Esophagus muscularis mucosa (tissue), 4 donors: Measurements from ENCODE around the gene UFSP1. TPM values are rescaled to one million over a fixed set of nuclear protein-coding genes. Genes with fewer than 3 reads are reported as not detected.
"Not testable (repeated sequence)": the region's sequence is repeated elsewhere in the genome, so short reads cannot be mapped to it uniquely, and the experiment has no call there.

Experiments
- DNase-seq: peaks from one replicate; pipeline ENCODE4 v3.0.0-alpha.2; 2017; ENCODE audit errors: extremely low spot score
- H3K27ac ChIP-seq, 4 donors: fragments of 200-600 bp; sonication (generic); replicated peaks in 1 of 4; 1 replicate in 3 of 4; 2 replicates in 1 of 4; pipeline ENCODE4 v1.5.1; 2016 to 2019; ENCODE audit warnings: mild to moderate bottlenecking in 1 of 4
- H3K27me3 ChIP-seq, 4 donors: fragments of 200-600 bp; sonication (generic); one replicate each; pipeline versions ENCODE4 v1.5.1 to v1.6.0; 2016 to 2019
- H3K36me3 ChIP-seq, 4 donors: fragments of 200-600 bp; sonication (generic); one replicate each; pipeline ENCODE4 v1.5.1; 2016 to 2019
- H3K4me1 ChIP-seq, 4 donors: fragments of 200-600 bp; sonication (generic); one replicate each; pipeline ENCODE4 v1.5.1; 2016 to 2019
- H3K4me3 ChIP-seq, 4 donors: fragments of 200-600 bp; sonication (generic); 1 replicate in 2 of 4; 2 replicates in 2 of 4; pipeline ENCODE4 v1.5.1; 2016 to 2019; ENCODE audit warnings: mild to moderate bottlenecking in 4 of 4, moderate library complexity in 1 of 4
- H3K9me3 ChIP-seq, 4 donors: fragments of 200-600 bp; sonication (generic); 1 replicate in 3 of 4; 2 replicates in 1 of 4; pipeline ENCODE4 v1.5.1; 2016 to 2019
- CTCF ChIP-seq, 3 experiments: fragments of 200-600 bp in 2 of 3; fragments of 450-650 bp in 1 of 3; sonication (generic) in 2 of 3; IDR thresholded peaks; one replicate each; pipeline ENCODE4 v1.5.1; 2017 to 2019; ENCODE audit warnings: antibody characterized with exemption in 3 of 3, mild to moderate bottlenecking in 2 of 3, moderate library complexity in 1 of 3
- EP300 ChIP-seq: sonication (generic); formaldehyde crosslinking; IDR thresholded peaks from one replicate; pipeline ENCODE4 v1.6.1; 2017; ENCODE audit warnings: antibody characterized with exemption
- POLR2A ChIP-seq: fragments of 450-650 bp; IDR thresholded peaks from one replicate; pipeline ENCODE4 v1.6.1; 2017; ENCODE audit warnings: antibody characterized with exemption, moderate library complexity, mild to moderate bottlenecking, low read depth
- POLR2AphosphoS5 ChIP-seq, 2 donors: sonication (generic); formaldehyde crosslinking; IDR thresholded peaks; one replicate each; pipeline ENCODE4 v1.6.1; 2017; ENCODE audit warnings: antibody characterized with exemption in 2 of 2
- WGBS: methylation state at CpG from one replicate; pipeline ENCODE4 v1.1.5; 2018; 5-methylcytosine and 5-hydroxymethylcytosine counted together
- intact Hi-C: fragments of 100-400 bp; cut with DNase I; formaldehyde crosslinking; loops from one replicate; pipeline ENCODE4 v1.15.1; 2023
- total RNA-seq, 4 donors: library from RNA; depleted of rRNA; stranded (reverse); fragments of >200 nt; gene quantifications; one replicate each; pipeline versions ENCODE4 v1.1.0 to v1.2.1, GENCODE V29; 2016

The UFSP1 gene
- total RNA-seq, 4 donors from 2014 or later = 2.1 to 8.7 (median 5.7) TPM

GRCh38 chr7:100859856-100860255 is 29.7 kb downstream of the UFSP1 start:
- TF ChIP-seq EP300 (no peak), POLR2A (no peak), POLR2AphosphoS5 (IDR thresholded peaks at IDR 0.05) (no peak), CTCF (IDR thresholded peaks at IDR 0.05) (no peak)
- intact Hi-C loops = loop anchor here (10.0 kb wide), 1 partner anchor 255 kb away; the partner anchor contains the start of gene PCOLCE

GRCh38 chr7:100856871-100857282 is 32.6 kb downstream of the UFSP1 start:
- no peak for TF ChIP-seq POLR2AphosphoS5 (IDR thresholded peaks at IDR 0.05)
- TF ChIP-seq CTCF (IDR thresholded peaks at IDR 0.05) = no peak
- no peak for TF ChIP-seq POLR2A
- Histone ChIP-seq H3K36me3 (peaks cover 18 to 69% (median 37%) of the 10 kb centered on the region in 4 donors), H3K27me3 (no peaks in the 10 kb centered on the region), H3K4me3 (no peak overlapping the region), H3K4me1 (peaks cover 5 to 23% (median 22%) of the 10 kb centered on the region in 4 donors), H3K27ac (no peak overlapping the region), H3K9me3 (no peaks in the 10 kb centered on the region)
- intact Hi-C loops = loop anchor here (10.0 kb wide), 1 partner anchor 252 kb away; the partner anchor contains the start of gene PCOLCE
- 91% methylated on average over 16 of the region's 16 CpGs for WGBS
- no peak for DNase-seq

More at GRCh38 chr7:100859856-100860255, 29.7 kb downstream of the UFSP1 start:
- no peaks in the 10 kb centered on the region for H3K9me3 ChIP-seq
- no peak overlapping the region for H3K4me3 ChIP-seq
- H3K36me3 ChIP-seq = peaks cover 19 to 90% (median 46%) of the 10 kb centered on the region in 4 donors
- no peak for DNase-seq
- H3K27me3 ChIP-seq = no peaks in the 10 kb centered on the region
- 91% methylated on average over 15 of the region's 15 CpGs for WGBS
- H3K27ac ChIP-seq = no peak overlapping the region
- H3K4me1 ChIP-seq = peaks cover 0 to 10% (median 8%) of the 10 kb centered on the region in 4 donors

- Histone ChIP-seq H3K4me1 (peaks cover 8 to 26% (median 25%) of the 10 kb centered on the region in 4 donors), H3K9me3 (no peaks in the 10 kb centered on the region), H3K27ac (no peak overlapping the region), H3K27me3 (no peaks in the 10 kb centered on the region), H3K4me3 (no peak overlapping the region), H3K36me3 (peaks cover 5 to 56% (median 24%) of the 10 kb centered on the region in 4 donors)
- intact Hi-C loops = loop anchor here (10.0 kb wide), 1 partner anchor 251 kb away; the partner anchor contains the start of gene PCOLCE
- DNase-seq = no peak
- WGBS = 90% methylated on average over 8 of the region's 10 CpGs
- TF ChIP-seq POLR2AphosphoS5 (IDR thresholded peaks at IDR 0.05) (no peak), EP300 (no peak)
Observed at GRCh38 chr7:100855515-100855914, 34.0 kb downstream of the UFSP1 start.

DNA sequence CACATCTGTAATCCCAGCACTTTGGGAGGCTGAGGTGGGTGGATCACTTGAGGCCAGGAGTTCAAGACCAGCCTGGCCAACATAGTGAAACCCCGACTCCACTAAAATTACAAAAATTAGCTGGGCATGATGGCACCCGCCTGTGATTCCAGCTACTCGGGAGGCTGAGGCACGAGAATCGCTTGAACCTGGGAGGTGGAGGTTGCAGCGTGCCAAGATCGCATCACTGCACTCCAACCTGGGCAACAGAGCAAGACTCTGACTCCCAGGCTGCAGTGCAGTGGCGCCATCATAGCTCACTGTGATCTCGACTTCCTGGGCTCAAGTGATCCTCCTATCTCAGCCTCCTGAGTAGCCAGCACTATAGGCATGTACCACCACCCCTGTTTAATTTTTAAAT is 34.6 kb downstream of the UFSP1 start:
- DNase-seq, H3K27ac ChIP-seq, H3K27me3 ChIP-seq, H3K4me3 ChIP-seq, H3K9me3 ChIP-seq: not testable (repeated sequence)
- Histone ChIP-seq H3K36me3 (peaks cover 0 to 50% (median 18%) of the 10 kb centered on the region in 4 donors), H3K4me1 (peaks cover 8 to 26% (median 25%) of the 10 kb centered on the region in 4 donors)
- intact Hi-C loops = loop anchor here (5.0 to 10.0 kb wide), 2 partner anchors 148 to 250 kb away; partner anchors contain the start of genes PCOLCE and POP7
- 95% methylated on average over 7 of the region's 9 CpGs for WGBS

DNA sequence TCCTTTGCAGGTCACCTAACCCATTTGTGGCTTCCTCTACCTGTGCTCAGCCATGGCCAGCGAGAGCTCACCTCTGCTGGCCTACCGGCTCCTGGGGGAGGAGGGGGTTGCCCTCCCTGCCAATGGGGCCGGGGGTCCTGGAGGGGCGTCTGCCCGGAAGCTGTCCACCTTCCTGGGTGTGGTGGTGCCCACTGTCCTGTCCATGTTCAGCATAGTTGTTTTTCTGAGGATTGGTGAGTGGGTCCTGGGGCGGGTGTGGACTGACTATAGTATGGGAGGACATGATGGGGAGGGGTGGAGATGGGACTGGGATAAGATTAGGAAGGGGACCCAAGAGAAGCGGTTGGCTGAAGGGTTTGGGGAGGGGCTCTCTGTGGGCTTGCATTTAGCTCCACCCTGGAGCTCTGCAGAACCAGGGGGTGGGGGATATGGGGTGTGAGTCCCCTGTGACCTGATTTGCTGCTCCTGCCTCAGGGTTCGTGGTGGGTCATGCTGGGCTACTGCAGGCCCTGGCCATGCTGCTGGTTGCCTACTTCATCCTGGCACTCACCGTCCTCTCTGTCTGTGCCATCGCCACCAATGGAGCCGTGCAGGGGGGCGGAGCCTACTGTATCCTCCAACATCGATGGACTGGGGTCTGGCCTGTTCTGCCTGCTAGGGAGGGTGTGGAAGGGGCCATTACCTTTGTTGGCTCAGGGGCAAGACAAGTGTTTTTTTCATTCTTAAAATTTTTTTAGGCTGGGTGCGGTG is 35.2 kb downstream of the UFSP1 start:
- peaks cover 8 to 26% (median 25%) of the 10 kb centered on the region in 4 donors for H3K4me1 ChIP-seq
- TF ChIP-seq POLR2AphosphoS5 (IDR thresholded peaks at IDR 0.05) (no peak), CTCF (IDR thresholded peaks at IDR 0.05) (no peak), EP300 (no peak), POLR2A (no peak)
- no peaks in the 10 kb centered on the region for H3K27me3 ChIP-seq
- intact Hi-C loops = loop anchor here (5.0 to 10.0 kb wide), 2 partner anchors 147 to 250 kb away; partner anchors contain the start of genes PCOLCE and POP7
- peaks cover 0 to 44% (median 14%) of the 10 kb centered on the region in 4 donors for H3K36me3 ChIP-seq
- WGBS = 92% methylated on average over 14 of the region's 14 CpGs
- H3K4me3 ChIP-seq = no peak overlapping the region
- H3K9me3 ChIP-seq = no peaks in the 10 kb centered on the region
- no peak overlapping the region for H3K27ac ChIP-seq
- no peak for DNase-seq
